Mucosa of descending colon (tissue), 3 donors: ENCODE data around the gene ZNF296. TPM values are rescaled to one million over a fixed set of nuclear protein-coding genes. Genes with fewer than 3 reads are reported as not detected.

Experiments
- ATAC-seq: fragments of 200-7000 bp; cut with Tn5 transposase; one replicate; pipeline ENCODE4 v1.9.1; 2020; ENCODE audit warnings: mild to moderate bottlenecking, moderate library complexity
- DNase-seq, 3 donors: peaks; one replicate each; pipeline ENCODE4 v3.0.0-alpha.2; 2020
- H3K36me3 ChIP-seq: fragments of 200-600 bp; one replicate; pipeline ENCODE4 v1.8.0; 2021; ENCODE audit warnings: low read depth, mild to moderate bottlenecking
- H3K4me1 ChIP-seq: fragments of 200-600 bp; one replicate; pipeline ENCODE4 v1.8.0; 2021; ENCODE audit warnings: low read depth, mild to moderate bottlenecking
- H3K4me3 ChIP-seq: fragments of 200-600 bp; one replicate; pipeline ENCODE4 v1.8.0; 2021; ENCODE audit warnings: mild to moderate bottlenecking
- H3K9me3 ChIP-seq: fragments of 200-600 bp; one replicate; pipeline ENCODE4 v1.8.0; 2021; ENCODE audit warnings: mild to moderate bottlenecking
- CTCF ChIP-seq: fragments of 200-600 bp; IDR thresholded peaks from one replicate; pipeline ENCODE4 v1.8.0; 2022; ENCODE audit warnings: antibody characterized with exemption, mild to moderate bottlenecking
- intact Hi-C, 2 donors: fragments of 100-400 bp; cut with DNase I in 1 of 2; cut with micrococcal nuclease in 1 of 2; formaldehyde crosslinking; loops; one replicate each; pipeline versions ENCODE4 v1.11.0 to v1.11.1; 2022; cut with DNase I, micrococcal nuclease
- total RNA-seq, 3 donors: library from RNA; stranded (reverse); fragmentation: NEBNext Ultra II Directional in 2 of 3; extraction: Animal tissue kit (Norgen Biotek cat#: 25700) in 2 of 3; gene quantifications; one replicate each; pipeline versions ENCODE4 v1.2.1 to v1.2.4, GENCODE V29; 2021 to 2023
- donor health status: DM: no; HTN: no; CAD: no; lungs with moderate emphysema.
- donor health status: DM: no; HTN: no; CAD: no.
- donor health status: DM: no; HTN: yes; CAD: no.

Gene ZNF296
- total RNA-seq, 3 donors from 2014 or later = 2.8 to 5.0 (median 4.9) TPM

- no peak for TF ChIP-seq CTCF
- no peak for ATAC-seq
- no peak overlapping the region for H3K4me3 ChIP-seq
- intact Hi-C loops = no loop called here
- peaks cover 22% of the 10 kb centered on the region for H3K4me1 ChIP-seq
- H3K36me3 ChIP-seq = peaks cover 4% of the 10 kb centered on the region
- H3K9me3 ChIP-seq = no peaks in the 10 kb centered on the region
- no peak for DNase-seq
These were observed 17.9 kb upstream of the ZNF296 start for GRCh38 chr19:45094137-45094536.

- peak; percentile 88 for ATAC-seq
- Histone ChIP-seq H3K4me1 (peaks cover 22% of the 10 kb centered on the region), H3K36me3 (peaks cover 4% of the 10 kb centered on the region), H3K9me3 (no peaks in the 10 kb centered on the region), H3K4me3 (peak within 1 kb of the TSS; percentile 93)
- intact Hi-C loops = no loop called here
- no peak for TF ChIP-seq CTCF
- peak; percentile 93 to 97 (median 95) for DNase-seq
These were observed 16.7 kb upstream of the ZNF296 start, which contains the start of gene PPP1R37 for GRCh38 chr19:45092747-45093678. PPP1R37 (plus strand) TSS chr19:45093179; CDS start chr19:45093326, 147 bp downstream.

- H3K36me3 ChIP-seq = peaks cover 4% of the 10 kb centered on the region
- H3K4me1 ChIP-seq = peaks cover 22% of the 10 kb centered on the region
- TF ChIP-seq CTCF = peak; percentile 20
- peak; percentile 99 for DNase-seq
- intact Hi-C loops = no loop called here
- H3K4me3 ChIP-seq = no peak overlapping the region
- H3K9me3 ChIP-seq = no peaks in the 10 kb centered on the region
- ATAC-seq = peak; percentile 90
These were observed 15.0 kb upstream of the ZNF296 start for GRCh38 chr19:45091031-45091923.

- Histone ChIP-seq H3K36me3 (peaks cover 4% of the 10 kb centered on the region), H3K4me1 (peaks cover 22% of the 10 kb centered on the region), H3K4me3 (no peak overlapping the region), H3K9me3 (no peaks in the 10 kb centered on the region)
- ATAC-seq (no peak), DNase-seq (no peak)
- intact Hi-C loops = no loop called here
- no peak for TF ChIP-seq CTCF
These were observed 14.3 kb upstream of the ZNF296 start for GRCh38 chr19:45090606-45091005.

- H3K4me1 ChIP-seq = peaks cover 20% of the 10 kb centered on the region
- H3K4me3 ChIP-seq = no peak overlapping the region
- peaks cover 4% of the 10 kb centered on the region for H3K36me3 ChIP-seq
- ATAC-seq (no peak), DNase-seq (no peak)
- no peaks in the 10 kb centered on the region for H3K9me3 ChIP-seq
- no peak for TF ChIP-seq CTCF
- intact Hi-C loops = no loop called here
These were observed 13.8 kb upstream of the ZNF296 start for GRCh38 chr19:45090034-45090433.
